ENCODE measurements around the gene FGF8.
A peak's percentile ranks its signal among the peaks of the same experiment; 100 is the strongest.

Gene FGF8, protein sequence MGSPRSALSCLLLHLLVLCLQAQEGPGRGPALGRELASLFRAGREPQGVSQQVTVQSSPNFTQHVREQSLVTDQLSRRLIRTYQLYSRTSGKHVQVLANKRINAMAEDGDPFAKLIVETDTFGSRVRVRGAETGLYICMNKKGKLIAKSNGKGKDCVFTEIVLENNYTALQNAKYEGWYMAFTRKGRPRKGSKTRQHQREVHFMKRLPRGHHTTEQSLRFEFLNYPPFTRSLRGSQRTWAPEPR

DNA sequence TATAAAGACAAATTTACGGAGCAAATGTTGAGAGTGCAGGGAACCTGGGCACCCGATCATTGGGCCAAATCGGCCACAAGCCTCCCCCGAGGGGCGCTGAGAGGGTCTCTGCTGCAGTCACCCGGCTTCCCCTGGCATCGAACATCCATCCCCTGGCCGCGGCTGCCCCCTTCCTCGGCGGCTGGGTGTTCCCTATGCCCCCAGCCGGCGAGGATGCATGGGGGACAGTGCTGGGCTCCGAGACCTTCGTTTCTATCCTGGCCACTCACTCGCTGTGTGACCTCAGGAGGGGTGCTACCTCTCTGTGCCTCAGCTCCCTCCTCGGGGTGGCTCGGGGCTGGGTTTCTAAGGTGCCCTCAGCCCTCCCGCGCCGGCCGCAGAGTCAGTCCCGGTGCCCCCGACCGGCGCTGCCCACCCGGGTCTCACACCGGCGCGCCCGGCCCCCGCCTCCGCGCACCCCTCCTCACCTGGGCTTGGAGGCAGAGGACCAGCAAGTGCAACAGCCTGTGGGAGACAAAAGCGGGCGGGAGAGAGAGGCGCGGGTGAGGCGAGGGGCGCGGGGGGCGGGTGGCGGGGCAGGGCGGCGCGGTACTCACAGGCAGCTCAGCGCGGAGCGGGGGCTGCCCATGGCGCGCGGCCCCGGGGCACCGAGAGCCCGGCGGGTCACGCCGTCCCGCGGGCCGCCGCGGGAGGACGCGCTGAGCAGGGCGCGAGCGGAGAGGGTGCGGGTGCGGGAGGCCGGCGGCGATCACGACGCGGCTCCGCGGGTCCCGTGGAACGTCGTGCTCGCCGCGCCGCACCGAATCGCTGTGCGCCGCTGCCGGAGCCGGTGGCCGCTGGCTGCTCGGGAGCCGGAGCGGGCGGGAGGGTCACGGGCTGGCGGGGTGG, at the start of gene FGF8:
Gene FGF8 (minus strand): TSS at position 842 of the 888 bp plus-strand sequence. CDS start 214 bp downstream, at position 628.
- DNase-seq: no peak
- H3K4me3 Mint-ChIP-seq: no peak within 1 kb of the TSS
- no peaks in the 10 kb centered on the region for H3K9me3 Mint-ChIP-seq
- peaks cover 91% of the 10 kb centered on the region for H3K27me3 Mint-ChIP-seq
- H3K4me1 Mint-ChIP-seq: peaks cover 30% of the 10 kb centered on the region
- no peak within 1 kb of the TSS for H3K27ac Mint-ChIP-seq
- CTCF ChIA-PET: interaction anchor here (1.2 kb wide), 1 partner anchor 173 kb away, joined by 3 read pairs; no protein-coding TSS in a partner anchor
- peaks cover 3% of the 10 kb centered on the region for H3K36me3 Mint-ChIP-seq

DNA sequence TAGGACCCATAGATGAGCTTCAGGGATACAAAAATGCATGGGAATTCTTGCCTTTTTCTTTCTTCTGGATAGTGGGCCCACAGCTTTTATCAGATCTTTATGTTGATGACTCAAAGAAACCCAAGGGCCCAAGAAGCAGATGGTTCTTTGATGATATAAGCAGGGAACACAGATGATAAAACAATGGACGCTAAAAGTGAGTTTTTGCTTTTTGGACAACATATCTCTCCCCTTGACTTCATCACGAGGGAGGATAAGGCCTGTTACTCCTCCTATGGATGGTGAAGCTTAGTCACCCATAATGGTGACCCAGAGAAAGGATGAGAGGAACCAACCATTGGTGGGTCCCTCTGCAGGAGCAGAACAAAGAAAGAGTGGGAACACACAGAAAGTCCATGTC, 48.8 kb upstream of the FGF8 start:
- Mint-ChIP-seq H3K27ac (no peak overlapping the region), H3K36me3 (peaks cover 12% of the 10 kb centered on the region), H3K9me3 (no peaks in the 10 kb centered on the region), H3K27me3 (no peaks in the 10 kb centered on the region), H3K4me3 (no peak overlapping the region), H3K4me1 (peaks cover 18% of the 10 kb centered on the region)
- no peak for DNase-seq
- CTCF ChIA-PET: no interaction called here

GRCh38 chr10:101818872-101819633, 43.1 kb upstream of the FGF8 start:
- peaks cover 31% of the 10 kb centered on the region for H3K4me1 Mint-ChIP-seq
- CTCF ChIA-PET: interaction anchor here (0.6 to 2.1 kb wide), 5 partner anchors 17 to 216 kb away, joined by 3 to 19 read pairs (median 7); no protein-coding TSS in a partner anchor

DNA sequence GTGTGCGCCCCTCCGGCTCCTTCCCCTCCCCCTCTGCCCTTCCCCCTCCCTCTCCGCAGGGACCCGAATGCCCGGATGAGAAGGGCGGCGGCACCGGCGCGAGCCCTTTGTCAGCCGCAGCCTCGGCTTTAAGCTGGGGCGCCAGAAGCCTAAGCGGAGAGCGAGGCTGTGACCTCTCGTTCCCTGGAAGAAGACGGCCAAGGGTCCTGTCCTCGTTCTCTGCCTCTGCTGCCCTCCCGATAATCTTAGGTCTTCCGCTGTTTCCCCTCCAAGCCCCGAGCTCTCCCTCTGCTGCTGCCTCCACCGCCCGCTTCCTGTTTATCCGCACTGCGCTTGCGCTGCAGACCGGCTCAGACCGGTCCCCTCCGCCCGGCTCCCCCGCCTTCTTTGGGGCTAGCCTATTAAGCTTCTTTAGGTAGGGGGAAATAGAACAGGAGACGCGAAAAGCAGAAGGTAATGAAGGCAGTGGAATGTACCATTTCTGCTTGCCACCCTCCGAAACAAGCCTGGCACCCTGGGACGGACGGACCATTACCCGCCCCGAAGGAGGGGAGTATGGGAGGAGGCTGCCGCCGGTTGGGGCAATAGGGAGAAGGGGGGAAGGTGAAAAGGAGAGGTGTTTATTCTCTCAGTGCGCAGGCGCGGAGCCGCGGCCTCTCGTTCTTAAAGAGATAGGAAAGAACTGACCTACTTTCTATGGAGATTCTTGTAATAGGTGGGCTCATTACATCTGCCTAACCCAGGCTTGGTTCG, 42.4 kb upstream of the FGF8 start, which contains the start of gene OGA:
Gene OGA (minus strand): TSS at position 326 of the 753 bp plus-strand sequence. CDS start 422 bp downstream, outside the sequence.
- peak within 1 kb of the TSS; percentile 96 for H3K27ac Mint-ChIP-seq
- peaks cover 38% of the 10 kb centered on the region for H3K36me3 Mint-ChIP-seq
- CTCF ChIA-PET: interaction anchor here (1.0 to 2.1 kb wide), 5 partner anchors 11 to 216 kb away, joined by 3 to 19 read pairs (median 7); no protein-coding TSS in a partner anchor

More at GRCh38 chr10:101818872-101819633, 43.1 kb upstream of the FGF8 start:
- no peaks in the 10 kb centered on the region for H3K9me3 Mint-ChIP-seq
- DNase-seq: peak; percentile 71
- peaks cover 30% of the 10 kb centered on the region for H3K36me3 Mint-ChIP-seq
- H3K4me3 Mint-ChIP-seq: peak overlapping the region; percentile 89
- H3K27ac Mint-ChIP-seq: peak overlapping the region; percentile 96
- H3K27me3 Mint-ChIP-seq: peaks cover 4% of the 10 kb centered on the region

DNA sequence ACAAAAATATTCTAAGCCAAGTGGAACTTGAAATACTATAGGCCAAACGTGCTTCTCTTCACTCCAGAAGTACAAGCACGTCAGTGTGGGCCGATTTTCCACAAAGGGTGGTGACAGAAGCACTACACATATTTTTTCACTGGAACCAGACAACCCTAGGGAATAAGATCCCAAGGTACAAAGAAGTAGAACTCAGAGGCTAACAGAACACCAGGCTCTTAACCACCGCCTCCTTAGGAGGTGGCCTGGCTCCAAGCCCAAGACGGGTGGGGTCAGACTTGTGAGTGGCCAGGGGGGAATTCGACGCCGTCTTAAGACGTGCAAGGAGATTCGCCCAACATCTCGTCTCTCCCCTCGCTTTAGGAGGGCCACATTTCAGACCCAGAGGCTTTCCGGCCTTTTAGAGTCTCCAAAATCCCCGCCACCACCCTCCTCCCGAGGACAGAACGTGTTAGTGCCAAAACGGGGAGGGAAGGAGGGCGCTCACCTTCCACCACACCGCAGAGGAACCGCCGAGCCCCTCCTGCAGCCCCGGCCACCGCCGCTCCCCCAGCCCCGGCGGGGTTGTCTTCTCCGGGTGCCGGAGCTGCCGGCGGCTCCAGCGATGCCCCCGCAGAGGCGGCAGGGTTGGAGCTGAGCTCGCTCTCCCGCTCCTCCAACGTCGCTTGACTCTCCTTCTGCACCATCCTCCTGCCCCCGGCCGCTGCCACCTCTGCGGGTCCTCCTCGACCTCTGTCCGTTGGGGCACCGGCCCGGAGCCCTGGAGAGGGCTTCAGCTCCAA, 41.6 kb upstream of the FGF8 start:
- peaks cover 42% of the 10 kb centered on the region for H3K36me3 Mint-ChIP-seq
- CTCF ChIA-PET: interaction anchor here (1.0 to 2.9 kb wide), 5 partner anchors 12 to 36 kb away, joined by 3 to 19 read pairs (median 8); no protein-coding TSS in a partner anchor
- no peaks in the 10 kb centered on the region for H3K9me3 Mint-ChIP-seq
- H3K4me1 Mint-ChIP-seq: peaks cover 46% of the 10 kb centered on the region
- DNase-seq: peak; percentile 58
- peak overlapping the region; percentile 96 for H3K27ac Mint-ChIP-seq
- H3K27me3 Mint-ChIP-seq: peaks cover 4% of the 10 kb centered on the region
- H3K4me3 Mint-ChIP-seq: peak overlapping the region; percentile 89

More for the DNA sequence above, 42.4 kb upstream of the FGF8 start, which contains the start of gene OGA:
- peaks cover 4% of the 10 kb centered on the region for H3K27me3 Mint-ChIP-seq
- H3K4me1 Mint-ChIP-seq: peaks cover 39% of the 10 kb centered on the region
- H3K9me3 Mint-ChIP-seq: no peaks in the 10 kb centered on the region
- peak within 1 kb of the TSS; percentile 89 for H3K4me3 Mint-ChIP-seq
- DNase-seq: peak; percentile 99

GRCh38 chr10:101816913-101817336, 41.0 kb upstream of the FGF8 start:
- H3K27me3 Mint-ChIP-seq: peaks cover 4% of the 10 kb centered on the region

GRCh38 chr10:101816376-101816775, 40.5 kb upstream of the FGF8 start:
- H3K36me3 Mint-ChIP-seq: peaks cover 42% of the 10 kb centered on the region
- CTCF ChIA-PET: interaction anchor here (1.7 to 2.9 kb wide), 2 partner anchors 25 to 35 kb away, joined by 6 to 8 read pairs; no protein-coding TSS in a partner anchor
- H3K27ac Mint-ChIP-seq: peak overlapping the region; percentile 96

More at GRCh38 chr10:101816913-101817336, 41.0 kb upstream of the FGF8 start:
- Mint-ChIP-seq H3K36me3 (peaks cover 43% of the 10 kb centered on the region), H3K4me3 (peak overlapping the region; percentile 89), H3K9me3 (no peaks in the 10 kb centered on the region), H3K4me1 (peaks cover 48% of the 10 kb centered on the region), H3K27ac (peak overlapping the region; percentile 96)
- CTCF ChIA-PET: interaction anchor here (1.7 to 2.9 kb wide), 2 partner anchors 24 to 35 kb away, joined by 6 to 8 read pairs; no protein-coding TSS in a partner anchor
- no peak for DNase-seq

DNA sequence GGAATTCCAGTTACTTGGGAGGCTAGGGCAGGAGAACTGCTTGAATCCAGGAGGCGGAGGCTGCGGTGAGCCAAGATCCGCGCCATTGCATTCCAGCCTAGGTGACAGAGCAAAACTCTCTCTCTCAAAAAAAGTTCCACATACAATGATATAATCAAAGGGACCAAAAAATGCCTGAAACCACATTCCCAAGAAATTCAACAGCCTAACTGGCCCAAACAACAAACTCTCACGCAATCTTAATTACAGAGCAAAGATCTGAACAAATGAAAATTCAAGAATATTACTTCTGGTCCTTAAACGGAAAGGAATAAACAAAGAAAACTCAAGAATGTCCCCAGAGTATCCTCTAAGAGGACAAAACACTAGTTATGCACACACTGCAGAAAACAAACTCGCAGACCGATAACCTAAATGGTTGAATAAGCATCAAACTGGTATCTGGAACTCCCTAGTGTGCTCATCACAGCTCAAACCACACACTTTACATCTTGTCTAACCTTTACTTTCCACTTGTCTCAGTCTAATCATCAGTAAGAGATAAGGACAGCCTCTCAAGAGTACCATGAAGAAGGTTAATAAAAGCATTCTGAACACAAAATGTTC, 38.7 kb upstream of the FGF8 start:
- Mint-ChIP-seq H3K36me3 (peaks cover 50% of the 10 kb centered on the region), H3K9me3 (no peaks in the 10 kb centered on the region), H3K27me3 (peaks cover 4% of the 10 kb centered on the region), H3K27ac (peak overlapping the region; percentile 71), H3K4me1 (peaks cover 46% of the 10 kb centered on the region), H3K4me3 (peak overlapping the region; percentile 89)
- no peak for DNase-seq
- CTCF ChIA-PET: interaction anchor here (0.8 to 2.9 kb wide), 2 partner anchors 27 to 355 kb away, joined by 3 to 8 read pairs; no protein-coding TSS in a partner anchor

More at GRCh38 chr10:101816376-101816775, 40.5 kb upstream of the FGF8 start:
- DNase-seq: no peak
- H3K4me1 Mint-ChIP-seq: peaks cover 49% of the 10 kb centered on the region
- peaks cover 4% of the 10 kb centered on the region for H3K27me3 Mint-ChIP-seq
- H3K4me3 Mint-ChIP-seq: peak overlapping the region; percentile 89
- no peaks in the 10 kb centered on the region for H3K9me3 Mint-ChIP-seq

- DNase-seq: no peak
- Mint-ChIP-seq H3K9me3 (no peaks in the 10 kb centered on the region), H3K4me3 (no peak overlapping the region), H3K27me3 (no peaks in the 10 kb centered on the region), H3K27ac (no peak overlapping the region), H3K4me1 (peaks cover 38% of the 10 kb centered on the region), H3K36me3 (peaks cover 56% of the 10 kb centered on the region)
- CTCF ChIA-PET: interaction anchor here (0.6 to 1.5 kb wide), 4 partner anchors 28 to 208 kb away, joined by 3 to 5 read pairs (median 3); no protein-coding TSS in a partner anchor
These were observed 36.7 kb upstream of the FGF8 start for GRCh38 chr10:101812606-101813005.

- Mint-ChIP-seq H3K4me3 (no peak overlapping the region), H3K27me3 (no peaks in the 10 kb centered on the region), H3K27ac (peak overlapping the region; percentile 55), H3K9me3 (no peaks in the 10 kb centered on the region), H3K4me1 (peaks cover 7% of the 10 kb centered on the region), H3K36me3 (peaks cover 41% of the 10 kb centered on the region)
- CTCF ChIA-PET: interaction anchor here (1.7 kb wide), 1 partner anchor 26 kb away, joined by 6 read pairs; no protein-coding TSS in a partner anchor
- no peak for DNase-seq
These were observed 31.2 kb upstream of the FGF8 start for GRCh38 chr10:101807158-101807557.

GRCh38 chr10:101803511-101803910, 27.6 kb upstream of the FGF8 start:
- H3K36me3 Mint-ChIP-seq: peaks cover 53% of the 10 kb centered on the region

More at GRCh38 chr10:101803511-101803910, 27.6 kb upstream of the FGF8 start:
- H3K4me3 Mint-ChIP-seq: no peak overlapping the region
- no peaks in the 10 kb centered on the region for H3K9me3 Mint-ChIP-seq
- H3K27me3 Mint-ChIP-seq: no peaks in the 10 kb centered on the region
- no peak overlapping the region for H3K27ac Mint-ChIP-seq
- peaks cover 5% of the 10 kb centered on the region for H3K4me1 Mint-ChIP-seq
- CTCF ChIA-PET: no interaction called here
- DNase-seq: no peak

Measured in activated naive CD4-positive, alpha-beta T cell treated with anti-CD3 and anti-CD28 coated beads, Interleukin-2, amount 10 ng/mL, durations not matched to agents 7 days and 5 days (primary cell).